ENCODE results near the gene NRG2.

The NRG2 gene

GRCh38 chr5:139994234-139994633 lies 48.9 kb downstream of the NRG2 start:
- no peak for TF ChIP-seq CTCF (IDR thresholded peaks at IDR 0.05; ENCODE audit: low read depth, low read length)
- no peak for DNase-seq (ENCODE audit: low read depth in 2 of 2)
- H3K4me3 ChIP-seq (replicated peaks in 1 of 2; ENCODE audit: low read depth in 2 of 2, low read length in 2 of 2) = no peak overlapping the region

DNA sequence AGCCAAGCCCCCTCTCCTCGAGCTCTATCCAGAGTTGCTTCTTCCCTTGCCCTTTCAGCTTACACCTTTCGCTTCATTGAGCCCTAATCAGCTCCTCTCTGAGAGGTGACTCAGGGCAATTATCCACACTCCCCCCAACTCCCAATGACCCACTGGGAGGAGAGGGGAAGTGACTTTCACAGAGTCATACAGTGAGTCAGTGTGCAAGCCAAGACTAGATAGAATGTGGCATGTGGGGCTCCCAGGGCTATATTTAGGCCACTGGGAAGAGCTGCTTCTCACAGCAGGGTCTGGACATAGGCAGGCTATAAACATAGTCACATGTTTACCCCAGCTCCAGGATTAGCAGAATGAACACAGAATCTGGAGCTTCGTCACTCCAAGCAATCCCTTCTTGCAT lies 57.4 kb downstream of the NRG2 start:
- TF ChIP-seq CTCF (IDR thresholded peaks at IDR 0.05; ENCODE audit: low read depth, low read length) = no peak
- DNase-seq (ENCODE audit: low read depth in 2 of 2) = peak; percentile 17 to 74
- no peak overlapping the region for H3K4me3 ChIP-seq (replicated peaks in 1 of 2; ENCODE audit: low read depth in 2 of 2, low read length in 2 of 2)

DNA sequence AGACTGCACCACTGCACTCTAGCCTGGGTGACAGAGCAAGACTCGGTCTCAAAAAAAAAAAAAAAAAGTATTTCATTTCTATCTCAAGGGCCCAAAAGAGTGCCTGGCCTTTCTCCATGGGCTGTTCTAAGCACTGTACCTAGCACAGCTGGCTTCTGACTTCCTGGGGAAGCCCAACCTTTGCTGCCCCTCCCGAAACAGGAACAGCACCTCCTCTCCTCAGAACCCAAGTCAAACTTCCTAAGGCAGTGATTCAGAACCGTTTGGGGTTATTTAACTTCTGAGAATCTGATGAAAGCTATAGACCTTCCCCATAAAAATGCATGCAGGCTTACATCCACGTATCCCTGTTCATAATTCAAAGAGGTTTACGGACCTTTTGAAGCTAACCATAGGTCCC lies 57.8 kb downstream of the NRG2 start:
- no peak for TF ChIP-seq CTCF (IDR thresholded peaks at IDR 0.05; ENCODE audit: low read depth, low read length)
- no peak overlapping the region for H3K4me3 ChIP-seq (replicated peaks in 1 of 2; ENCODE audit: low read depth in 2 of 2, low read length in 2 of 2)
- DNase-seq (ENCODE audit: low read depth in 2 of 2) = no peak

DNA sequence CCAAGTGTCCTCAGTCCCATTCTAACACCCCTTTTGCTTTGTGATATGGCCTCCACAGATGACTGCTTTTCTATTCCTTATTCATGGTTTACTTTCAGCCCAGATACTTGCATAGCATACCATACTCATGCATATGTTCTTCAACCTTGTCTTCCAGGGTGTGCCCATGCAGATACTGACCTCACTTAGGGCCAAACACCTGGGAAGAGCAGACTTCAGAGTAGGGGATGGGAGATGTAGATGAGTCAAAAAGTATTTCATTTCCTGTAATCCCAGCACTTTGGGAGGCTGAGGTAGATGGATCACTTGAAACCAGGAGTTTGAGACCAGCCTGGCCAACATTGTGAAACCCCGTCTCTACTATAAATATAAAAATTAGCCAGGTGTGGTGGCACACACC lies 58.3 kb downstream of the NRG2 start:
- no peak for DNase-seq (ENCODE audit: low read depth in 2 of 2)
- H3K4me3 ChIP-seq (replicated peaks in 1 of 2; ENCODE audit: low read depth in 2 of 2, low read length in 2 of 2) = no peak overlapping the region
- TF ChIP-seq CTCF (IDR thresholded peaks at IDR 0.05; ENCODE audit: low read depth, low read length) = no peak

- no peak for DNase-seq (ENCODE audit: low read depth in 2 of 2)
- no peak overlapping the region for H3K4me3 ChIP-seq (replicated peaks in 1 of 2; ENCODE audit: low read depth in 2 of 2, low read length in 2 of 2)
- no peak for TF ChIP-seq CTCF (IDR thresholded peaks at IDR 0.05; ENCODE audit: low read depth, low read length)
Observed at GRCh38 chr5:139982975-139983240, 60.2 kb downstream of the NRG2 start.

DNA sequence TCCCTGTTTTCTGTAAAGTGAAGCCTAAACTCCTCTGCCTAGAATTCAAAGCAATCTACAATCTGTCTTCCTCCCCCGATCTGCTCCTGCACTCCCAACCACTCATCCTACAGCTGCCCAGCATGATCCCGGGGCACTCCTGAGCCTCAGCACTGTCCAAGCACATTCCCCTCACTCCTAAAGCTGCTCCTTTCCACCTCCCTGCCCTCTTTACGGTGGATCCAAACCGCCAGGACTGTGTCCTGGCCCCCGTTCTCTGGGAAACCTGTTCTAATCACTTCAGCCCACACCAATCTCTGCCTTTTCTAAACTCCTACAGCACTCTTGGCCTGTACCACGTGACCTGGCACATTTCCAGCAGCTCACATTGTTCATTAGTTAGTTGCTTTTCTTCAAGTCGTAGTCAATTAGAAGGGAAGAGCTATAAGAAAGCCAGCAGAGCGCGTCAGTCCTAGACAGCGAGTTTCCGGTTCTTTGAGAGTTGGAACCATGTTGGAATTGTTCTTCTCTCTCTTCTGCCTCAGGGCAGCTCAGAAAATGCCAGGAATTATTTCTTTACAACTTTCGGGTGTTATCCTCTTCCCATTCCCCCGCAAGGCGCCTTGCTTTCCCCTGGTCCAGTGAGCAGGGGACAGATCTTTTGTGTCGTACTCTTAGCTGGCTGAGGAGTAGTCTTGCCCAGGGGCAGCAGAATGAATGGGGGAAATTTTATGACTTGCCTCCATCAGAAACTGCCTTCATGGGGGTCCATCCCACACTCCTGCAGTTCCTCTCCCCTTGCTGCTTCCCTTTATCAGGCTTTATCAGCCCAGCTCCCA lies 60.7 kb downstream of the NRG2 start:
- no peak overlapping the region for H3K4me3 ChIP-seq (replicated peaks in 1 of 2; ENCODE audit: low read depth in 2 of 2, low read length in 2 of 2)
- TF ChIP-seq CTCF (IDR thresholded peaks at IDR 0.05; ENCODE audit: low read depth, low read length) = no peak
- DNase-seq (ENCODE audit: low read depth in 2 of 2) = peak; percentile 10 to 31

DNA sequence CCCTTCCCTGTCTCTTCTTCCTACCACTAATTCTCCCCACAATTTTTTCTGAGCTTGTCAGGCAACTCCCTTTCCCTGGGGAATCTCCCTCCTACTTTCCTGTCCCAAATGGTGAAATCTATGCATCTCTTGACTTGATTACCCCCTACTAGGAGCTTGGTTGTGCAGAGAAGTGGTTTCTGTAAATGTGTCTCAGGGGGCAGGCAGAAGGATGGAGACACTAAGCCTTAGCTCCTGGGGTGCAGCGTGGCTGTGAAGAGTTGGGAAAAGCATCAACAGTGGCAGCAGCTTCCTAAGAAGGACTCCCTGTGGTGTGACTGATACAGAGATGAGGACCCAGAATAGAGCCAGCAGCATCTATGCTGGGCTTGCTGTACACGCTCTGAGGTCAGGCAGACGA lies 62.3 kb downstream of the NRG2 start:
- no peak overlapping the region for H3K4me3 ChIP-seq (replicated peaks in 1 of 2; ENCODE audit: low read depth in 2 of 2, low read length in 2 of 2)
- TF ChIP-seq CTCF (IDR thresholded peaks at IDR 0.05; ENCODE audit: low read depth, low read length) = no peak
- no peak for DNase-seq (ENCODE audit: low read depth in 2 of 2)
